HG03354 (cell line): Measurements from ENCODE around the gene BOK.

ENCODE experiments used
- ATAC-seq: cut with Tn5 transposase; IDR thresholded peaks from one replicate; pipeline ENCODE4 v1.9.1; 2021; ENCODE audit warnings: mild to moderate bottlenecking; ENCODE audit not compliant: unreplicated experiment, poor library complexity, severe bottlenecking

The BOK gene

DNA sequence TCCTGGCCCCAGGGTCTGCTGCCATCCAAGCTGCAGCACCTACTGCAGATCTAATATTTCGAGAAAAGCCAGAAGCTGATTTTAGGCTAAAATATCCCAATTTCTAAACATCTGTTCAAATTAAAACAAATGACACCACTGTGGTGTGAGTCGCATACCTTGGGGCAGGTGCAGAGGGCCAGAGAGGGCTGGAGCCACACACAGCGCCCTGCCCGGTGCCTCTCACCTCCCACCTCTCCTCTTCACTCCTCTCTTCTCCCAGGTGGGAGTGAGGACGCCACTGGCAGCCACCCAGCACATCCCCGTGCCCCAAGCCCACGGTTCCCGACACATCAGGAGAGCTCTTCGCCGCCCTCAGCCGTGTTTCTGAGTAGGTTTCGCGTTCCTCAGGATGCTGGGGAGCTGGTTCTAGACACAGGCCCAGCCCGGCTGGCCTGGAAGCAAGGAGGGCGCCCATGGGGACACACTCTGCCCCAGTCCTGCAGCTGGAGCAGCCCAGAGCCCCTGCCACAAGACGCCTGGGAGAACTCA, 57.0 kb downstream of the BOK start:
- ATAC-seq: no peak

DNA sequence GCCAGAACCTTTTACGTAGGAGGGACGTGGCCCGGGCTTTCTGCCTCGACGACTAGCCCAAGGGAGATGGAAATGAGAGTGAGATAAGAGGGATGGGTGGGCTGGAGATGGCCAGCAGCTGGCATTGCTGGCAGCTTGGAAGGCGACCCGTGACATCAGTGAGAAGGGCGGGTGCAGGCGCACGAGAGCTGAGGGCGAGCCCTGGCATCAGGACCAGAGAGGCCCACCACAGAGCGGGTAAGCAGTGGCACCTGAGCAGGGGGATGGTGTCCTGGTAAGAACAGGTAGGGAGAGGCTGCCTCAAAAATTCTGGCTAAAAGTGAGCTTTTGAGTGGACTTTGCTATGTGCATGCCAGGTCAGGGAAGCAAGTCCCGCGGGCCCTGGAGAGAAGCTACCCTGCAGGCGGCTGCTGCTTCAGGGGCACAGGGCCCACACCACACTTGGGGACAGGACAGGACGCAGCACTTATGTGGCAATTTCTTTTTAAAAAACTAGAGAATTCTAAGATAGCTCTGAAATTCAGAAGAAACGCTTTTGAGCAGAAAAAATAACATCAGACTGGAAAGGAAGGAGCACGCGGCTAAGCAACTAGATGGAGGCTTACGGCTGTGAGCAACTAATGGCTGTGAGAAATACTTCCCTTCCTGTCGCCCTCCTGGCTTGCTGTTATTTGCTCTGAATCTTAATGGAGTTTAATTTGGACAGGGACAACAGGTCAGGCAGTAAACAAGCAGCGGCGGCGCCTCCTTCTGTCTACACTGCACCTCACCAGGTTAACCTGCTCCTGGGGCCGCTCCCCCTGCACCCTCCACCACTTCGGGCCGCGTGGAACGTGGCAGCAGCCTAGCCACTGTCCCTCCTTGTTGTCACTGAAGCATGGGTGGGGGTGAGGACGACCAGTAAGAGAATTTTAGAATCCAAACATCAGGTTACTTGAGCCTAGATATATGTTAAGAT, 57.9 kb downstream of the BOK start:
- ATAC-seq: no peak

DNA sequence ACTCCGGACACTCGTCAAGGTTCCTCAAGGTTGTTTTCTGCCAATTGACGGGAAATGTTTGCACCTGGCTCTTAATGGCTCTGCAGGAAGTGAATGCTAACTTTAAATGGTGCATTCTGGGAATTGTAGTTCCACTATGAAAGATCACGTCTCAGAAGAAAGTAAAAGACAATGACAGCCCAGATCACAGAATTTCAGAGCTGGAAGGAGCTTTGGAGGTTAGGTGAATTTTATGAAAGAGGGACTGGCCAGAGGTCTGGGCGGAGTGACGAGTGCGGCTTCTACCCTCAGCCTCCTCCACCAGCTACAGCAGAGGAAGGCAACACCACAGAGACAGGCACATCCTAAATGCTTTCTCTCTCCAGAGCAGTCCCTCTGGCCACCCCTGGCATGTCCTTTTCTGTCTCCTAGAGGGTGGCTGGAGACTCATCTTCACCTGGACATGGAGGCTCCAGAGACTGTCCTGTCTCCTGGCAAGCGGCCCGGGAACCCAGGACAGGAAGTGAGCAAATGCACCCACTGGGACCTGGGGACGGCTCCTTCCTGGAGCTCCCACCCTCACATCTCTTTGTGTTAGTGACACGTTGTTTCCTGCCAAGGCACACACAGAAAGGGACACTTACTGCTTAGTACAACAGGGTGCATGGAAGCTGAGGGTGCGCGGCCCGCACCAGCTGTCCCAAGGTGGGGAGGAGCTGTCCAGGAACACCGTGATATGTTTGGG, 59.0 kb downstream of the BOK start:
- peak; percentile 69 for ATAC-seq

DNA sequence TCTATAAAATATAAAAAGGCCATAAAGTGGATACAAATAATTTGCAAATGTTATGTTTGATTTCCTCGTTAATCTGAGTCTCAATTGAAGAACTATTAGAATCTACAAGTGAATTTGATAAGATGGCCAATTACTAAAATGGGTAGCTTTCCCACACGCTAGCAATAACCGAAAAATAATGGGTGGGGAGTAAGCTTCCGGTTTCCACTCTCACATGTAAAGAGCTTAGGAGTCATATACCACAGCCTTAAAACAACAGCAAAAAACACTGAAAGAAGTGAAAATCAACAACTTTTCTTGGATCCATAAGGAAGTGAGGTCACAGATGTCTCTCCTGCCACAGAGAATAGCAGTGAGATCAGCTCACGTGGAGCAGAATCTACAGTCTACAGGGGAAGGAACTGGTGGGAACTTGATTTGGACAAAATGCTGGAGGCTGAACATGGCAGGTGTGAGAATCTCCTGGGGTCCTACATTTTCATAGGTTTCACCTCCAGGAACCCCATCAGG, 59.8 kb downstream of the BOK start:
- no peak for ATAC-seq

DNA sequence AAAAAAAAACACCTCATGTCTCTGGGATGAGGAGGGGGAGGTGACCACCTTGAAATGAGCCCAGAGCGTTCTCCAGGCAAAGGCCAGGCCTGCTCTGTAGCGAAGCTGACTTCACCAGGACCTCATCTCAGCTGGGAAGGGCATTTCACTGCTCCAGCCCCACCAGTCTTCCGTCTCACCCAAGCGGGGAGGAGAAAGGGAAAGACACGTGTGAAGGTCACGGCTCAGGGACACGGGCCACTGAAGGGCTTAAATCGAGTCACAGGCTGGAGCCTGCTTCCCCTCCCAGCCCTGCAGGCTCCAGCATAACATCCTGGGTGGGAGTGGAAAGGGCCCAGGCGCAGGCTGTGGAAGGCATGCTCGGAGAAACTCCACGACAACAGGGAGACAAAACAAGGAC, 60.3 kb downstream of the BOK start:
- ATAC-seq: no peak

DNA sequence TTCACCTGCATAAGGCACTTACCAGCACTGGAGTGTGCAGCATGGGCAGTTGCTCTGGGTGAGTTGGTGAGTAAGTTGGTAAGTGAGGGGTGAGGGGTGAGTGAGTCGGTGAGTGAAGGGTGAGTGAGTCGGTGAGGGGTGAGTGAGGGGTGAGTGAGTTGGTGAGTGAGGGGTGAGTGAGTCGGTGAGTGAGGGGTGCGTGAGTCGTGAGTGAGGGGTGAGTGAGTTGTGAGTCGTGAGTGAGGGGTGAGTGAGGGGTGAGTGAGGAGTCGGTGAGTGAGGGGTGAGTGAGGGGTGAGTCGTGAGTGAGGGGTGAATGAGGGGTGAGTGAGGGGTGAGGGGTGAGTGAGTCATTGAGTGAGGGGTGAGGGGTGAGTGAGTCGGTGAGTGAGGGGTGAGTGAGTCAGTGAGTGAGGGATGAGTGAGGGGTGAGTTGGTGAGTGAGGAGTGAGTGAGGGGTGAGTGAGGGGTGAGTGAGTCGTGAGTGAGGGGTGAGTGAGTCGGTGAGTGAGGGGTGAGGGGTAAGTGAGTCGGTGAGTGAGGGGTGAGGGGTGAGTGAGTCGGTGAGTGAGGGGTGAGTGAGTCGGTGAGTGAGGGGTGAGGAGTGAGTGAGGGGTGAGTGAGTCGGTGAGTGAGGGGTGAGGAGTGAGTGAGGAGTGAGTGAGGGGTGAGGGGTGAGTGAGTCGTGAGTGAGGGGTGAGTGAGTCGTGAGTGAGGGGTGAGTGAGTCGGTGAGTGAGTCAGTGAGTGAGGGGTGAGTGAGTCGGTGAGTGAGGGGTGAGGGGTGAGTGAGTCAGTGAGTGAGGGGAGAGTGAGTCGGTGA, 61.3 kb downstream of the BOK start:
- ATAC-seq: no peak

DNA sequence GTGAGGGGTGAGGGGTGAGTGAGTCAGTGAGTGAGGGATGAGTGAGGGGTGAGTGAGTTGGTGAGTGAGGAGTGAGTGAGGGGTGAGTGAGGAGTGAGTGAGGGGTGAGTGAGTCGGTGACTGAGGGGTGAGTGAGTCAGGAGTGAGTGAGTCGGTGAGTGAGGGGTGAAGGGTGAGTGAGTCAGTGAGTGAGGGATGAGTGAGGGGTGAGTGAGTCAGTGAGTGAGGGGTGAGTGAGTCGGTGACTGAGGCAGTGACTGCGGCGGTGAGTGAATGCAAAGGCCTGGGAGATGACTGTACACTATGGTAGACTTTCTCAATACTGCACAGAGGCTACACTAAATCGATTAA, 61.8 kb downstream of the BOK start:
- ATAC-seq: no peak
